Left lung (tissue), 10 donors: Measurements from ENCODE around the gene SBNO2. TPM values are rescaled to one million over a fixed set of nuclear protein-coding genes. Genes with fewer than 3 reads are reported as not detected.
"Not testable (repeated sequence)": the region's sequence is repeated elsewhere in the genome, so short reads cannot be mapped to it uniquely, and the experiment has no call there.

ENCODE experiments used
- ATAC-seq: fragments of 200-7000 bp; cut with Tn5 transposase; one replicate; pipeline ENCODE4 v1.9.1; 2020; ENCODE audit warnings: moderate library complexity
- DNase-seq, 4 donors: peaks; one replicate each; pipeline ENCODE4 v3.0.0-alpha.2; 2013 to 2020
- H3K27ac ChIP-seq, 2 donors: fragments of 200-600 bp; sonication (generic) in 1 of 2; one replicate each; pipeline versions ENCODE4 v1.5.0 to v1.8.0; 2020 to 2021
- H3K27me3 ChIP-seq, 2 donors: fragments of 200-600 bp; sonication (generic) in 1 of 2; one replicate each; pipeline versions ENCODE4 v1.5.0 to v1.8.0; 2020 to 2021
- H3K36me3 ChIP-seq, 2 donors: fragments of 200-600 bp; sonication (generic) in 1 of 2; one replicate each; pipeline versions ENCODE4 v1.5.0 to v1.8.0; 2020 to 2021
- H3K4me1 ChIP-seq, 2 donors: fragments of 200-600 bp; one replicate each; pipeline ENCODE4 v1.8.0; 2021
- H3K4me3 ChIP-seq, 2 donors: fragments of 200-600 bp; sonication (generic) in 1 of 2; one replicate each; pipeline versions ENCODE4 v1.5.0 to v1.8.0; 2020 to 2021; ENCODE audit warnings: mild to moderate bottlenecking in 1 of 2
- H3K9me3 ChIP-seq, 2 donors: fragments of 200-600 bp; sonication (generic) in 1 of 2; one replicate each; pipeline versions ENCODE4 v1.5.0 to v1.8.0; 2020 to 2021
- CTCF ChIP-seq, 2 donors: fragments of 200-600 bp; sonication (generic) in 1 of 2; IDR thresholded peaks; one replicate each; pipeline versions ENCODE4 v1.5.0 to v1.8.0; 2021; ENCODE audit warnings: antibody characterized with exemption in 2 of 2
- intact Hi-C, 2 donors: fragments of 100-400 bp; cut with DNase I; formaldehyde crosslinking; loops; one replicate each; pipeline versions ENCODE4 v1.11.2 to v1.14.2; 2022
- polyA plus RNA-seq, 6 donors: library from polyadenylated mRNA; unstranded; fragments of 120-200 nt; gene quantifications; one replicate each; pipeline ENCODE4 v1.2.1, GENCODE V29; 2013; ENCODE audit not compliant: insufficient read length in 6 of 6
- total RNA-seq, 2 donors: library from RNA; stranded (reverse); fragmentation: NEBNext Ultra II Directional; extraction: Animal tissue kit (Norgen Biotek cat#: 25700); gene quantifications; one replicate each; pipeline ENCODE4 v1.2.1, GENCODE V29; 2021
- donor health status: DM: no; HTN: yes; CAD: no.
- donor health status: DM: no; HTN: no; CAD: no.

SBNO2 gene
- total and polyA plus RNA-seq, 8 donors = 17.9 to 119 (median 23.7) TPM

GRCh38 chr19:1206150-1206863 lies 32.2 kb upstream of the SBNO2 start:
- Histone ChIP-seq H3K4me1 (peaks cover 14 to 70% of the 10 kb centered on the region in 2 donors), H3K27me3 (no peaks in the 10 kb centered on the region), H3K9me3 (no peaks in the 10 kb centered on the region), H3K36me3 (peaks cover 0 to 6% of the 10 kb centered on the region in 2 donors), H3K4me3 (peak overlapping the region; percentile 67 to 88), H3K27ac (peak overlapping the region; percentile 75)
- ATAC-seq = no peak
- intact Hi-C loops = no loop called here
- DNase-seq = peak in 1 of 4 donors; percentile 83
- no peak for TF ChIP-seq CTCF (IDR thresholded peaks at IDR 0.05)

GRCh38 chr19:1205114-1206099 lies 31.3 kb upstream of the SBNO2 start, which contains the start of gene STK11:
TSS of gene STK11 (plus strand) at chr19:1205778. CDS start at chr19:1206914, 1,136 bp downstream.
- Histone ChIP-seq H3K36me3 (peaks cover 0 to 6% of the 10 kb centered on the region in 2 donors), H3K27ac (peak within 1 kb of the TSS; percentile 75 to 83), H3K4me3 (peak within 1 kb of the TSS; percentile 67 to 88), H3K9me3 (no peaks in the 10 kb centered on the region), H3K27me3 (no peaks in the 10 kb centered on the region), H3K4me1 (peaks cover 14 to 62% of the 10 kb centered on the region in 2 donors)
- no peak for TF ChIP-seq CTCF (IDR thresholded peaks at IDR 0.05)
- peak; percentile 93 to 99 (median 98) for DNase-seq
- intact Hi-C loops = no loop called here
- ATAC-seq = peak; percentile 95

GRCh38 chr19:1200614-1201013 lies 26.5 kb upstream of the SBNO2 start:
- DNase-seq, H3K9me3 ChIP-seq, H3K4me3 ChIP-seq, H3K27me3 ChIP-seq, H3K27ac ChIP-seq, ATAC-seq, intact Hi-C loops, H3K36me3 ChIP-seq: not testable (repeated sequence)
- peaks cover 0 to 22% of the 10 kb centered on the region in 2 donors for H3K4me1 ChIP-seq

GRCh38 chr19:1199531-1199930 lies 25.5 kb upstream of the SBNO2 start:
- DNase-seq = no peak
- H3K4me3 ChIP-seq = no peak overlapping the region
- ATAC-seq = no peak
- H3K9me3 ChIP-seq = no peaks in the 10 kb centered on the region
- no peak overlapping the region for H3K27ac ChIP-seq
- peaks cover 0 to 15% of the 10 kb centered on the region in 2 donors for H3K4me1 ChIP-seq
- TF ChIP-seq CTCF (IDR thresholded peaks at IDR 0.05) = no peak
- intact Hi-C loops = no loop called here
- no peaks in the 10 kb centered on the region for H3K27me3 ChIP-seq
- no peaks in the 10 kb centered on the region for H3K36me3 ChIP-seq

- TF ChIP-seq CTCF (IDR thresholded peaks at IDR 0.05) = no peak
- no peak overlapping the region for H3K4me3 ChIP-seq
- ATAC-seq (peak; percentile 88), DNase-seq (no peak)
- no peaks in the 10 kb centered on the region for H3K36me3 ChIP-seq
- peak overlapping the region in 1 of 2 donors; percentile 23 for H3K27ac ChIP-seq
- H3K4me1 ChIP-seq = peaks cover 0 to 11% of the 10 kb centered on the region in 2 donors
- no peaks in the 10 kb centered on the region for H3K9me3 ChIP-seq
- H3K27me3 ChIP-seq = no peaks in the 10 kb centered on the region
- intact Hi-C loops = no loop called here
Observed at GRCh38 chr19:1189419-1189818, 15.4 kb upstream of the SBNO2 start.
